ENCODE results near the gene GKN2.

DNA sequence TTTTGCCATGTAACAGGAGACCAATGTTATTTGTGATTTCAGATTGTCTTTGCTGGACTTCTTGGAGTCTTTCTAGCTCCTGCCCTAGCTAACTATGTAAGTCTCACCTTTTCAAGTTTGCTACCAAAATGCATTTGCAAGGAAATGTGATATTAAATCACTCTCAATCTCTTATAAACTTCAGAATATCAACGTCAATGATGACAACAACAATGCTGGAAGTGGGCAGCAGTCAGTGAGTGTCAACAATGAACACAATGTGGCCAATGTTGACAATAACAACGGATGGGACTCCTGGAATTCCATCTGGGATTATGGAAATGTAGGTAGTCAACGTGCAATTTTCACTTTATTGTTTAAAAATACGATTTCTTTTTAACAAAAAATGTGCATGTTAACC lies 24.8 kb upstream of the GKN2 start:
- TF ChIP-seq, protein P1, sequence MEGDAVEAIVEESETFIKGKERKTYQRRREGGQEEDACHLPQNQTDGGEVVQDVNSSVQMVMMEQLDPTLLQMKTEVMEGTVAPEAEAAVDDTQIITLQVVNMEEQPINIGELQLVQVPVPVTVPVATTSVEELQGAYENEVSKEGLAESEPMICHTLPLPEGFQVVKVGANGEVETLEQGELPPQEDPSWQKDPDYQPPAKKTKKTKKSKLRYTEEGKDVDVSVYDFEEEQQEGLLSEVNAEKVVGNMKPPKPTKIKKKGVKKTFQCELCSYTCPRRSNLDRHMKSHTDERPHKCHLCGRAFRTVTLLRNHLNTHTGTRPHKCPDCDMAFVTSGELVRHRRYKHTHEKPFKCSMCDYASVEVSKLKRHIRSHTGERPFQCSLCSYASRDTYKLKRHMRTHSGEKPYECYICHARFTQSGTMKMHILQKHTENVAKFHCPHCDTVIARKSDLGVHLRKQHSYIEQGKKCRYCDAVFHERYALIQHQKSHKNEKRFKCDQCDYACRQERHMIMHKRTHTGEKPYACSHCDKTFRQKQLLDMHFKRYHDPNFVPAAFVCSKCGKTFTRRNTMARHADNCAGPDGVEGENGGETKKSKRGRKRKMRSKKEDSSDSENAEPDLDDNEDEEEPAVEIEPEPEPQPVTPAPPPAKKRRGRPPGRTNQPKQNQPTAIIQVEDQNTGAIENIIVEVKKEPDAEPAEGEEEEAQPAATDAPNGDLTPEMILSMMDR (IDR thresholded peaks at IDR 0.05; ENCODE audit: low read length) = no peak
- TF ChIP-seq EZH2 (optimal IDR thresholded peaks at IDR 0.05; ENCODE audit: low read depth, low read length) (no peak), EZH2phosphoT487 (IDR thresholded peaks at IDR 0.05; ENCODE audit: low read length) (no peak)
